Measurements from ENCODE around the gene IRAK1.

The IRAK1 gene

GRCh38 chrX:154027022-154027402 is 7.3 kb upstream of the IRAK1 start:
- TF ChIP-seq, protein P1, sequence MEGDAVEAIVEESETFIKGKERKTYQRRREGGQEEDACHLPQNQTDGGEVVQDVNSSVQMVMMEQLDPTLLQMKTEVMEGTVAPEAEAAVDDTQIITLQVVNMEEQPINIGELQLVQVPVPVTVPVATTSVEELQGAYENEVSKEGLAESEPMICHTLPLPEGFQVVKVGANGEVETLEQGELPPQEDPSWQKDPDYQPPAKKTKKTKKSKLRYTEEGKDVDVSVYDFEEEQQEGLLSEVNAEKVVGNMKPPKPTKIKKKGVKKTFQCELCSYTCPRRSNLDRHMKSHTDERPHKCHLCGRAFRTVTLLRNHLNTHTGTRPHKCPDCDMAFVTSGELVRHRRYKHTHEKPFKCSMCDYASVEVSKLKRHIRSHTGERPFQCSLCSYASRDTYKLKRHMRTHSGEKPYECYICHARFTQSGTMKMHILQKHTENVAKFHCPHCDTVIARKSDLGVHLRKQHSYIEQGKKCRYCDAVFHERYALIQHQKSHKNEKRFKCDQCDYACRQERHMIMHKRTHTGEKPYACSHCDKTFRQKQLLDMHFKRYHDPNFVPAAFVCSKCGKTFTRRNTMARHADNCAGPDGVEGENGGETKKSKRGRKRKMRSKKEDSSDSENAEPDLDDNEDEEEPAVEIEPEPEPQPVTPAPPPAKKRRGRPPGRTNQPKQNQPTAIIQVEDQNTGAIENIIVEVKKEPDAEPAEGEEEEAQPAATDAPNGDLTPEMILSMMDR (IDR thresholded peaks at IDR 0.05; ENCODE audit: low read depth, low read length) = no peak
- no peak for DNase-seq (ENCODE audit: extremely low read depth, low read depth)

DNA sequence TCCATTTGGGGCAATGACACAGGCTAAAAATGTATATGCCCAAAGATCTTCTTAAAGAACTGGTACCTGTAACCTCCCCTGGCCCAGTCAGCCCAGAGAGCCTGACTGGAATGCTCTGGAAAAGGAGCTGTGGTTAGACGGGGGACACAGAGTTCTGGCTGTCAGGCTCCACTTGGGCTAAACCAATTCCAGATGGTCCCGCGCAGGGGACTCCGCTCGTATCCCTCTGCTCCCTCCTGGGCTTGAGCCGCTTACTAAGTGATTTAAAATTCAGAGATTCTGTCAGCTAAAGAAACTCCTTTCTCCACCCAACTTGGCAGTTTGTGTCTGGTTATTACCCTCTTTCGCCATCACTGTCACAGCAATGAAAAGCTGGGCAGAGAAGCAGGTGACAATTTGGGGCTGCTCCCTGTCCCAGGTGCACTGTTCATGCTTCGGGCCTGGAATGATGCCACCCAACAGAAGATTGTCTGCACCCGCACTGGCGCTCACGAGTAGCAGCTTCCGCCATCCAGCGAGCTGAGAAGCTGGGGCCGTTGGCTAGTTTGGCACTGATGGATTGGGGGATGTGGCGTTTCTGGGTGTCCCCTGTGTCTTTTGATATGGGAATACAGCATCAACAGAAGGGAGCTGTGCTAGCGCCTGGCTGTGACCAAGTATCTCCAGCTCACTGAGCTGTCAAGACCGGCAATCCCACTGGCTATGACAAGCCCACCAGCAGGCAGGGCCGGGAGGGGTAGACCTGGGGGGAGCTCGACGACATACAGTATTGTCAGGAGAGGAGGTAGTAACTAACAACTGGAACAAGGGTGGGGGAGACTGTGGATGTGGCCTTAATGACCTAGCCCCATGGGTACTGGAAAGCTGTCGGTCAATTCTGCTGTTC is 6.7 kb upstream of the IRAK1 start:
- TF ChIP-seq, protein P1 (IDR thresholded peaks at IDR 0.05; ENCODE audit: low read depth, low read length) = no peak
- no peak for DNase-seq (ENCODE audit: extremely low read depth, low read depth)

- no peak for DNase-seq (ENCODE audit: extremely low read depth, low read depth)
- TF ChIP-seq, protein P1 (IDR thresholded peaks at IDR 0.05; ENCODE audit: low read depth, low read length) = no peak
Observed at GRCh38 chrX:154025230-154025629, 5.5 kb upstream of the IRAK1 start.

GRCh38 chrX:154024271-154024670 is 4.6 kb upstream of the IRAK1 start:
- no peak for DNase-seq (ENCODE audit: extremely low read depth, low read depth)
- TF ChIP-seq, protein P1 (IDR thresholded peaks at IDR 0.05; ENCODE audit: low read depth, low read length) = no peak

DNA sequence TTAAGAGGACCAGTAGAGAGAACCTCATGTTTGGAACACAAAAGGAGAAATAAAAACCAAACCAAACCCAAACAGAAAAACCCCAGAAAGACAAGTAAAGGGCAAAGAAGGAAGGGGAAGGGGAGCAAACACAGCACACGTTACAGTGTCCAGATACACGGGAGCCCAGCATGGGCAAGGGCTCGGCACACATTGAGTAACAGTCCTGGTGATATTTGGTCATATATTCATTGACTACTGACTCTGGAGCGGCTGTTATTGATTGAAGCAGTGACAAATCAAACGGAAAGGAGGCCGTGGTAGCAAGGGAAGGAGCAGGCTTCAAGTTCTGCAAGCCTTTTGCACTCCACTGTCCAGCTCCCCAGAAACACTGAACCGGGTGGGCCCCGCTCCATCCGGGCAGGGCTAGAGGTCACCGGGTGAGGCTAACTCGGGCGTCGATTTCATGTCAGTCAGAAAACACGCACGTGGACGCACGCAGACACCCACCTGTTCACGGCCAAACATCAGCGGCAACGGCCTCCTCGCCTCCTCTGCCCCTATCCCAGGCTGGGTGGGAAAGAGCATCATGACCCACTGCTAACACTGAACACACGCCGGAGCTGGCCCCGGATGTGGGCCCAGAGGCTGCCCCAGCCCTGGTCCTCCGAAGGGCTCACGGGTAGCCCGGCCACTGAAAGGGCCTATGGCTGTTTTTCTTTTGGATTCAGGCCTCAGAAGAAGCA is 3.7 kb upstream of the IRAK1 start:
- no peak for DNase-seq (ENCODE audit: extremely low read depth, low read depth)
- TF ChIP-seq, protein P1 (IDR thresholded peaks at IDR 0.05; ENCODE audit: low read depth, low read length) = no peak

DNA sequence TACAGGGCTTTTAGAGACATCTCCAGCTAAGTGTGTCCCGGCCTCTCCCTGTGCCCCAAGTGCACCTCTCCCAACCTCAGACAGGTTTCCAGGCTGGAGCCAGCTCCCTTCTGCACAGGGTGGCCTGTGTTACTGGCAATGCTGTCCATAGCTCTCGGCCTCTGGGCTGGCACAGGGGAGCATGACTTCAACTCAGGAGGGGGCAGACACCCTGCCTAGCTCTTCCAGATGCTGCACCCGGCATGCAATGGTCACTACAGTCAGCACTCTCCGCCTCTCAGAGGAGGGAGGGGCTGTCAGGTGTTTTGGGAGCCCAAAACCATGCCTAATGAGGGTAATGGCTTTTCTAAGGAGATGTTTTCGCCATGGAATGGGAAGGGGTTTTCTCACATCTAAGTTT is 2.4 kb upstream of the IRAK1 start:
- TF ChIP-seq, protein P1 (IDR thresholded peaks at IDR 0.05; ENCODE audit: low read depth, low read length) = no peak
- DNase-seq (ENCODE audit: extremely low read depth, low read depth) = no peak

GRCh38 chrX:154021131-154021611 is 1.5 kb upstream of the IRAK1 start:
- no peak for DNase-seq (ENCODE audit: extremely low read depth, low read depth)
- TF ChIP-seq, protein P1 (IDR thresholded peaks at IDR 0.05; ENCODE audit: low read depth, low read length) = no peak; the same call in 1 of the 2 replicates
